Ascending aorta (tissue), 2 donors: ENCODE data around the gene H2AZ2. TPM values are rescaled to one million over a fixed set of nuclear protein-coding genes. Genes with fewer than 3 reads are reported as not detected.

ENCODE experiments used
- DNase-seq, 2 donors: peaks; one replicate each; pipeline ENCODE4 v3.0.0-alpha.2; 2019; ENCODE audit warnings: low spot score in 2 of 2
- H3K27ac ChIP-seq, 2 donors: fragments of 200-600 bp; sonication (generic); one replicate each; pipeline ENCODE4 v1.5.1; 2016 to 2017; ENCODE audit warnings: mild to moderate bottlenecking in 1 of 2
- H3K27me3 ChIP-seq: fragments of 200-600 bp; sonication (generic); one replicate; pipeline ENCODE4 v1.5.1; 2017
- H3K36me3 ChIP-seq, 2 donors: fragments of 200-600 bp; sonication (generic); one replicate each; pipeline ENCODE4 v1.5.1; 2016
- H3K4me1 ChIP-seq, 2 donors: fragments of 200-600 bp; sonication (generic); one replicate each; pipeline ENCODE4 v1.5.1; 2016 to 2017; ENCODE audit warnings: mild to moderate bottlenecking in 1 of 2
- H3K4me3 ChIP-seq, 2 donors: fragments of 200-600 bp; sonication (generic); one replicate each; pipeline ENCODE4 v1.5.1; 2016 to 2017; ENCODE audit warnings: mild to moderate bottlenecking in 1 of 2
- H3K9me3 ChIP-seq, 2 donors: fragments of 200-600 bp; sonication (generic); one replicate each; pipeline ENCODE4 v1.5.1; 2016
- CTCF ChIP-seq, 3 experiments: fragments of 200-600 bp in 2 of 3; fragments of 450-650 bp in 1 of 3; sonication (generic) in 2 of 3; IDR thresholded peaks; one replicate each; pipeline ENCODE4 v1.5.1; 2016 to 2019; ENCODE audit warnings: antibody characterized with exemption in 3 of 3, mild to moderate bottlenecking in 1 of 3, moderate library complexity in 1 of 3
- intact Hi-C: fragments of 100-400 bp; cut with DNase I; formaldehyde crosslinking; loops from one replicate; pipeline ENCODE4 v1.15.1; 2023
- total RNA-seq: library from RNA; depleted of rRNA; stranded (reverse); fragments of >200 nt; gene quantifications from one replicate; pipeline ENCODE4 v1.1.0, GENCODE V29; 2016

The H2AZ2 gene
- total RNA-seq, 1 donor from 2014 or later = 128 TPM

- Histone ChIP-seq H3K27me3 (no peaks in the 10 kb centered on the region), H3K27ac (no peak overlapping the region), H3K4me1 (no peaks in the 10 kb centered on the region), H3K9me3 (peaks cover 0 to 7% of the 10 kb centered on the region in 2 donors), H3K36me3 (no peaks in the 10 kb centered on the region), H3K4me3 (no peak overlapping the region)
- no peak for TF ChIP-seq CTCF (IDR thresholded peaks at IDR 0.05)
- intact Hi-C loops = no loop called here
- no peak for DNase-seq
Measured at GRCh38 chr7:44782460-44782859, 65.4 kb downstream of the H2AZ2 start.

Other genes with a start within 250 kb of the H2AZ2 start
- 117 TPM for gene OGDH, start 241.5 kb downstream of the H2AZ2 start, total RNA-seq
- gene ZMIZ2, start 99.2 kb downstream of the H2AZ2 start, total RNA-seq = 75.5 TPM
- 945 TPM for gene PPIA, start 51.4 kb downstream of the H2AZ2 start, total RNA-seq
- gene PURB, start 37.4 kb upstream of the H2AZ2 start, total RNA-seq = 19.1 TPM
- gene MYO1G, start 130.9 kb upstream of the H2AZ2 start, total RNA-seq = 5.9 TPM
- gene CCM2, start 152.1 kb upstream of the H2AZ2 start, total RNA-seq = 61.5 TPM
- gene NACAD, start 240.9 kb upstream of the H2AZ2 start, total RNA-seq = 7.1 TPM